Lower leg skin (tissue), 4 donors: ENCODE measurements around the gene CD300H. TPM values are rescaled to one million over a fixed set of nuclear protein-coding genes. Genes with fewer than 3 reads are reported as not detected.

Experiments used
- DNase-seq, 2 donors: peaks; one replicate each; pipeline ENCODE4 v3.0.0-alpha.2; 2019; ENCODE audit warnings: low spot score in 2 of 2
- H3K4me3 ChIP-seq: fragments of 200-600 bp; sonication (generic); 2 replicates; pipeline ENCODE4 v1.5.1; 2017; ENCODE audit warnings: mild to moderate bottlenecking, low read depth; ENCODE audit not compliant: poor library complexity, severe bottlenecking
- POLR2A ChIP-seq, 2 donors: fragments of 450-650 bp; IDR thresholded peaks; one replicate each; pipeline ENCODE4 v1.6.1; 2016 to 2017; ENCODE audit warnings: antibody characterized with exemption in 2 of 2, mild to moderate bottlenecking in 1 of 2, moderate library complexity in 1 of 2
- WGBS, 2 donors: methylation state at CpG; one replicate each; pipeline ENCODE4 v1.1.5; 2018; 5-methylcytosine and 5-hydroxymethylcytosine counted together
- intact Hi-C: fragments of 100-400 bp; cut with DNase I; formaldehyde crosslinking; loops from one replicate; pipeline ENCODE4 v1.15.0; 2023; ENCODE audit warnings: low total_unique reads
- total RNA-seq, 4 donors: library from RNA; depleted of rRNA; stranded (reverse); fragments of >200 nt; gene quantifications; one replicate each; pipeline ENCODE4 v1.1.0, GENCODE V29; 2016
- TF ChIP-seq, protein P1 (sequence below), 3 donors: fragments of 450-650 bp; IDR thresholded peaks; one replicate each; pipeline ENCODE4 v1.5.1; 2016; ENCODE audit warnings: antibody characterized with exemption in 3 of 3, mild to moderate bottlenecking in 3 of 3, moderate library complexity in 2 of 3

CD300H gene
- total RNA-seq, 4 donors from 2014 or later, result not detected

DNA sequence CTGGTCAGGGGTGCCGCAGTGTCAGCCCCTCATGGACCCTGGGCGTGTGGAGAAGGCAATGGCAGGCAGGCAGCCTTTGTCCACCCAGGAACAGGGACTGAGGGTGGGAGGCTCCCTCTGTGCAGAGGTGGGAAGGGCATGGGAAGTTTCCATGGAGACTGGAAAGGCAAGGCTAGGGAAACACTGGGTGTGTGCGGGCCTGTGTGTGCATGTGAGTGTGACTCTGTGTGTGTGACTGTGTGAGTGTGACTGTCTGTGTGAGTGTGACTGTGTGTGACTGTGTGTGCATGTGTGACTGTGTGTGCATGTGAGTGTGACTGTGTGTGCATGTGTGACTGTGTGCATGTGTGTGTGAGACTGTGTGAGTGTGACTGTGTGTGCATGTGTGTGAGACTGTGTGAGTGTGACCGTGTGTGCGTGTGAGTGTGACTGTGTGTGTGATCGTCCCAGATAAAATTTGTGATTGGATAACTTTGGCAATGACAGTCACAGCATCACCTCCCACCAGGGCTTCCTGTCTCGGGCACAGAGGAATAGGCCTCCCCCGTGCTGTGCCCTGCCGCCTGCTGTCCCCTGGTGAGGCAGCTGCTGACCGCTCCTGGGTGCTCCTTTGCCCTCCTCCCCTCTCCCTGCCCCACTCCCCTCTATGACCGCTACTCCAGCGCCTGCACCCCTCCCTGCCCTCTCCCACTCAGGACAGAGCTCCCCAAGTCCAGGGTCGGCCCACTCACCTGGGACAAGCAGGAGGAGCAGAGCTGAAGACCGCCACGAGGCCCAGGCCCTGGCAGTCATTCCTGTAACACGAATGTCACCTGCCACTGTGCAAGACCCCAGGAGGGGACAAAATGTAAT is 22.1 kb downstream of the CD300H start:
- DNase-seq, result no peak
- 75 to 83% methylated on average over 16 of the region's 16 CpGs for WGBS, 2 donors
- no peak overlapping the region for H3K4me3 ChIP-seq
- TF ChIP-seq POLR2A (IDR thresholded peaks at IDR 0.05), result no peak
- TF ChIP-seq, protein P1, sequence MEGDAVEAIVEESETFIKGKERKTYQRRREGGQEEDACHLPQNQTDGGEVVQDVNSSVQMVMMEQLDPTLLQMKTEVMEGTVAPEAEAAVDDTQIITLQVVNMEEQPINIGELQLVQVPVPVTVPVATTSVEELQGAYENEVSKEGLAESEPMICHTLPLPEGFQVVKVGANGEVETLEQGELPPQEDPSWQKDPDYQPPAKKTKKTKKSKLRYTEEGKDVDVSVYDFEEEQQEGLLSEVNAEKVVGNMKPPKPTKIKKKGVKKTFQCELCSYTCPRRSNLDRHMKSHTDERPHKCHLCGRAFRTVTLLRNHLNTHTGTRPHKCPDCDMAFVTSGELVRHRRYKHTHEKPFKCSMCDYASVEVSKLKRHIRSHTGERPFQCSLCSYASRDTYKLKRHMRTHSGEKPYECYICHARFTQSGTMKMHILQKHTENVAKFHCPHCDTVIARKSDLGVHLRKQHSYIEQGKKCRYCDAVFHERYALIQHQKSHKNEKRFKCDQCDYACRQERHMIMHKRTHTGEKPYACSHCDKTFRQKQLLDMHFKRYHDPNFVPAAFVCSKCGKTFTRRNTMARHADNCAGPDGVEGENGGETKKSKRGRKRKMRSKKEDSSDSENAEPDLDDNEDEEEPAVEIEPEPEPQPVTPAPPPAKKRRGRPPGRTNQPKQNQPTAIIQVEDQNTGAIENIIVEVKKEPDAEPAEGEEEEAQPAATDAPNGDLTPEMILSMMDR (IDR thresholded peaks at IDR 0.05), result no peak
- intact Hi-C loops, result no loop called here

DNA sequence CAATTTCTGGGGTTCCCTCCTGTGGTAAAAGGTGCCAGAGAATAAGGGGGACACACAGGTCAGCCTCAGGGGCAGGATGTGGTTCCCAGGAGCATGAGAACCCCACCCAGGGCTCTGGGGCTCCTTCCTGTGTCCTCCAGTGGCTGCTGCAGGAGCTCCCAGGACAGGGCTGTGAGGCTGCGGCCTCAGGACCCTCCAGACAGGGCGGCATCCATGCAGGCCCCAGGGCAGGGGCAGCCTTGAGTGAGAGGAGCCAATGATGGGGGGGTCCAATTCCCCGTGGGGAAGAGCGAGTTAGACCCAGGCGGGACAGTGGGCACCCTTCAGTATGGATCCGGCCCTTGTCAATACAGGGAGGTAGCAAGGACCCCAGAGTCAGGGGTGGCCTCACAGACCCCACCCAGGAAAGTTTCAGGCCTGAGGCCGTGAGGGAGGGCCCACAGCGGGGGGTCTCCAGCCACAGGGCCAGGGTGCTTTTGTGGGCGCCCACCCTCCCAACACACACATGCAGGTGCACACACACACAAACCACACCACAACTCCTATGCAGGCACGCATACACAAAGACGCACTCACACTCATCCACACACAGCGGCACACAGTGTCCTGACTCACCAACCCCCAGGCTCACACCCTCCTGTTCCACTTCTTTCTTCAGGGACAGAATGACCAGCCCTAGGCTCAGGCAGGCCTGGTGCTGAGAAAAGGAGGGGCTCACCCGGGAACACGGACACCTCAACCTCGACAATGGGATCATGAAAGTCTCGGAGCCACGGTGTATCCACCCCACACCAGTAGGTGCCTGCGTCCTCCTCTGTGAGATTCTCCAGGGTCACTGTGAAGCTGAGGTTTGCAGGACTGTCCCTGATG is 23.2 kb downstream of the CD300H start:
- no peak for DNase-seq
- intact Hi-C loops, result no loop called here
- 87 to 88% methylated on average over 16 to 18 of the region's 18 CpGs for WGBS, 2 donors
- no peak overlapping the region for H3K4me3 ChIP-seq
- TF ChIP-seq, protein P1 (IDR thresholded peaks at IDR 0.05), result no peak
- no peak for TF ChIP-seq POLR2A (IDR thresholded peaks at IDR 0.05)

DNA sequence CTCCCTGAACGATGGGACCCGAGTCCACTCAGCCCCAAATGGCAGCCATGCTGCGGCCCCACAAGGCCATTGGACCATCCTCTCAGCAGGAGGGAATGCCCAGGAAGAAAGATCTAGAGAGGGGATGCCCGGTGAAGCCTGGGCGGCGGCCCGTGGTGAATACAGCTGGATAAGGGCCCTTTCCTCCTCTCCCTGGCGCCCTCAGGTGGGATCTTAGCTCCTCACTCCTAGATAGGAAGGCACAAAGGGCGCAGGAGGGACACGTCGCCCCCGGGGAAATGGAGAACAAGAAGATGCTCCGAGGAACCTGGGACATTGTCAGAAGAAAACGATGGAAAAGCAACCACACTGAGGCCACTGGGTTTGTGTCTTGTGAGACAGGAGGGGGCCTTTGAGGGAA is 23.9 kb downstream of the CD300H start:
- H3K4me3 ChIP-seq, result no peak overlapping the region
- no peak for DNase-seq
- WGBS, 2 donors, result 65 to 74% methylated on average over 14 of the region's 14 CpGs
- TF ChIP-seq POLR2A (IDR thresholded peaks at IDR 0.05), result no peak
- TF ChIP-seq, protein P1 (IDR thresholded peaks at IDR 0.05), result no peak
- intact Hi-C loops, result no loop called here

DNA sequence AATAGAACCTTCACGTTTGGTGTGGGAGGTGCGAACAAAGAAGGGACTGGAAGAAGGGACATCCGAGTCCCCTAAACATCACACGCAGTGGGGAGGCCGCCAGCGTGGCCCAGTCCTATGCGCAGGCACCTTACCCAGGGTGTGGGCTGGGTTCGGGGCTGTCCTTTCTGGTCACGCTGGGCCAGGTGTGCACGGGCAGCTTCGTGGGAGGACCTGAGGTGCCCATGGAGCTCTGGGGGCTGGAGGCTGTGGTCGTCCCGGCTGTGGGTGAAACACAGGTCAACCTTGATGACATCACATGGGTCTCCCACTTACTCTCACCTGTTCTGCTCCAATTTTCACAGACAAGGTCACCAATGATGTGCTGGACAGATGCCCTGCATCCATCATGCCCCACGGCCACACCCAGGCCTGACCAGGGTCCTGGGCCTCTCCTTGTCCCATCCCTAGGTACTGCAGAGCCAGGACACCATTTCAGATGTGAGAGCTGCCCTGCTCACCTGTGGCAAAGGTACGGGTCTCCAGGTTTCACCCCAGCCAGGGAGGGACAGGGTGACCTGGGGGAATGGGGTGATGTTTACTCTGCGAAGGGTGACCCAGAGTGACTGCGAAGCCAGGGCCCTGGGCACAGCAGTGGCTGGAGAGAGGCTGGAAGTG is 24.5 kb downstream of the CD300H start:
- no peak for DNase-seq
- no peak for TF ChIP-seq POLR2A (IDR thresholded peaks at IDR 0.05)
- TF ChIP-seq, protein P1 (IDR thresholded peaks at IDR 0.05), result no peak
- intact Hi-C loops, result no loop called here
- WGBS, 2 donors, result 85 to 87% methylated on average over 17 of the region's 17 CpGs
- H3K4me3 ChIP-seq, result no peak overlapping the region

DNA sequence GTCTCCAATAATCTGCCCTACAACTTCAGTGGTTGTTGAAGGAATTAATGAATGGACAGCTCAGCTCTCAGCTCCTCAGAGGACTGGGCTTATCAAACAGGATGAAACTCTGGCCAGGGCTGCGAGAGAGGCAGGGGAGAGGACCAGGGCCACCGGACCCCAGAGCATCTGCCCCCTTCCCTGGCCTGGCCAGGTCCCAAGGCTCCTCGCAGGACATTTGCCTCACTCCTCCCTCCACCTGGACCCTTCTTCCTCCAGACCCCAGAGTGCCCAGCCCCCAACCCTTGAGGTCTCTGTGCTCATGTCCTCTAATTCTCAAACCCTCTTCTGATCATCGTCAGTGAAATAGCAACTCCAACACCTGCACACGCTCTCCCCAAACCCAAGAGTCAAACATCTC is 25.1 kb downstream of the CD300H start:
- WGBS, 2 donors, result 85 to 86% methylated on average over 5 of the region's 5 CpGs
- intact Hi-C loops, result no loop called here
- TF ChIP-seq POLR2A (IDR thresholded peaks at IDR 0.05), result no peak
- TF ChIP-seq, protein P1 (IDR thresholded peaks at IDR 0.05), result no peak
- DNase-seq, result no peak
- H3K4me3 ChIP-seq, result no peak overlapping the region
